PFSK-1 (cell line): ENCODE results near the gene PAGE1.

Experiments
- FOXP2 ChIP-seq: optimal IDR thresholded peaks from 2 replicates; pipeline ENCODE3; 2011; ENCODE audit warnings: borderline replicate concordance, control low read depth, inconsistent platforms; ENCODE audit not compliant: insufficient read depth; ENCODE audit errors: extremely low read length, extremely low read depth
- POLR2AphosphoS5 ChIP-seq: IDR thresholded peaks from 2 replicates; pipeline ENCODE4 v1.6.1; 2012; ENCODE audit warnings: low read depth, mild to moderate bottlenecking, control low read depth, low read length, moderate library complexity
- REST ChIP-seq, 2 experiments: IDR thresholded peaks; 2 replicates each; pipeline versions ENCODE4 v1.6.1 to v1.8.0; 2011 to 2012; ENCODE audit warnings: low read depth in 2 of 2, low read length in 2 of 2, control low read depth in 1 of 2, inconsistent platforms in 1 of 2, mild to moderate bottlenecking in 1 of 2, moderate library complexity in 1 of 2; ENCODE audit not compliant: insufficient read depth in 1 of 2
- SIN3A ChIP-seq: IDR thresholded peaks from 2 replicates; pipeline ENCODE4 v1.6.1; 2012; ENCODE audit warnings: mild to moderate bottlenecking, low read length, moderate library complexity, borderline replicate concordance; ENCODE audit not compliant: insufficient read depth
- TAF1 ChIP-seq: IDR thresholded peaks from 2 replicates; pipeline ENCODE4 v1.6.1; 2012; ENCODE audit warnings: low read length, control low read depth, borderline replicate concordance; ENCODE audit not compliant: insufficient read depth

PAGE1 gene

GRCh38 chrX:49701323-49701722 lies 5.5 kb upstream of the PAGE1 start:
- no peak for TF ChIP-seq POLR2AphosphoS5
- no peak for TF ChIP-seq FOXP2
- TF ChIP-seq REST (IDR thresholded peaks at IDR 0.05; ENCODE audit: insufficient read depth in 1 of 2, low read depth in 2 of 2, low read length in 2 of 2): no peak
- TF ChIP-seq TAF1: no peak
- TF ChIP-seq SIN3A: no peak

GRCh38 chrX:49675075-49675719 lies 20.6 kb downstream of the PAGE1 start:
- TF ChIP-seq SIN3A (no peak), REST (IDR thresholded peaks at IDR 0.05; ENCODE audit: insufficient read depth in 1 of 2, low read depth in 2 of 2, low read length in 2 of 2) (no peak), POLR2AphosphoS5 (no peak), TAF1 (no peak), FOXP2 (no peak)

- TF ChIP-seq REST (IDR thresholded peaks at IDR 0.05; ENCODE audit: insufficient read depth in 1 of 2, low read depth in 2 of 2, low read length in 2 of 2) (no peak), POLR2AphosphoS5 (no peak), FOXP2 (no peak), TAF1 (no peak), SIN3A (no peak)
Observed at GRCh38 chrX:49673394-49673793, 22.4 kb downstream of the PAGE1 start.

GRCh38 chrX:49664824-49665223 lies 31.0 kb downstream of the PAGE1 start:
- TF ChIP-seq FOXP2 (no peak), POLR2AphosphoS5 (no peak), REST (IDR thresholded peaks at IDR 0.05; ENCODE audit: insufficient read depth in 1 of 2, low read depth in 2 of 2, low read length in 2 of 2) (no peak)

GRCh38 chrX:49661881-49662280 lies 33.9 kb downstream of the PAGE1 start:
- TF ChIP-seq POLR2AphosphoS5 (no peak), SIN3A (no peak), REST (IDR thresholded peaks at IDR 0.05; ENCODE audit: insufficient read depth in 1 of 2, low read depth in 2 of 2, low read length in 2 of 2) (no peak), FOXP2 (no peak)
